Activated CD8-positive, alpha-beta T cell treated with anti-CD3 and anti-CD28 coated beads for 36 hours (primary cell): ENCODE measurements around the gene PRRX2. TPM values are rescaled to one million over a fixed set of nuclear protein-coding genes. Genes with fewer than 3 reads are reported as not detected.

Source experiments
- ATAC-seq: fragments of 200-7000 bp; cut with Tn5 transposase; one replicate; pipeline ENCODE4 v1.10.0; 2021; ENCODE audit warnings: mild to moderate bottlenecking, moderate library complexity
- CTCF ChIA-PET: fragments of 350-600 bp; sonication (Branson Sonifier 250); formaldehyde crosslinking; loops from one replicate; lab custom pipeline; 2021; ENCODE audit warnings: antibody characterized with exemption; lab: Charles Lee
- POLR2A ChIA-PET: fragments of 350-600 bp; sonication (Branson Sonifier 250); formaldehyde crosslinking; loops from one replicate; lab custom pipeline; 2021; ENCODE audit warnings: antibody characterized with exemption; lab: Charles Lee
- DNase-seq: peaks from one replicate; pipeline ENCODE4 v3.0.0-alpha.2; 2020
- H3K27ac Mint-ChIP-seq: one replicate; pipeline ENCODE4 v1.8.0; 2021; ENCODE audit warnings: mild to moderate bottlenecking, mixed read lengths
- H3K27me3 Mint-ChIP-seq: one replicate; pipeline ENCODE4 v1.8.0; 2021; ENCODE audit warnings: mixed read lengths
- H3K36me3 Mint-ChIP-seq: one replicate; pipeline ENCODE4 v1.8.0; 2021; ENCODE audit warnings: low read depth, mixed read lengths
- H3K4me1 Mint-ChIP-seq: one replicate; pipeline ENCODE4 v1.8.0; 2021; ENCODE audit warnings: low read depth, mixed read lengths
- H3K4me3 Mint-ChIP-seq: one replicate; pipeline ENCODE4 v1.8.0; 2021; ENCODE audit warnings: mild to moderate bottlenecking, moderate library complexity, mixed read lengths
- H3K9me3 Mint-ChIP-seq: one replicate; pipeline ENCODE4 v1.8.0; 2021; ENCODE audit warnings: mixed read lengths
- CTCF ChIP-seq: fragments of 200-600 bp; IDR thresholded peaks from one replicate; pipeline ENCODE4 v1.8.0; 2022; ENCODE audit warnings: antibody characterized with exemption, mild to moderate bottlenecking
- intact Hi-C: fragments of 100-400 bp; cut with micrococcal nuclease; formaldehyde crosslinking; loops from one replicate; pipeline ENCODE4 v1.10.0; 2022
- total RNA-seq, 2 experiments: library from RNA; stranded (reverse); gene quantifications; one replicate each; pipeline ENCODE4 v1.2.3, GENCODE V29; 2021

Gene PRRX2
- total RNA-seq, 2 experiments from 2014 or later = 0.85 to 1.2 TPM

- CTCF ChIA-PET = interaction anchor here (1.0 to 2.6 kb wide), 4 partner anchors 15 to 508 kb away, joined by 3 to 11 read pairs (median 4); no protein-coding TSS in a partner anchor
- ATAC-seq (no peak), DNase-seq (no peak)
- intact Hi-C loops = no loop called here
- Mint-ChIP-seq H3K27me3 (no peaks in the 10 kb centered on the region), H3K4me3 (no peak overlapping the region), H3K4me1 (peaks cover 16% of the 10 kb centered on the region), H3K36me3 (peaks cover 17% of the 10 kb centered on the region), H3K27ac (no peak overlapping the region), H3K9me3 (no peaks in the 10 kb centered on the region)
- POLR2A ChIA-PET = interaction anchor here (0.6 to 3.5 kb wide), 4 partner anchors 10 to 18 kb away, joined by 3 to 21 read pairs (median 5); partner anchors contain the start of genes C9orf50 and NTMT1
- TF ChIP-seq CTCF = no peak
Observed at GRCh38 chr9:129639034-129639630, 26.3 kb upstream of the PRRX2 start.

- DNase-seq (no peak), ATAC-seq (no peak)
- H3K9me3 Mint-ChIP-seq = no peaks in the 10 kb centered on the region
- H3K4me1 Mint-ChIP-seq = peaks cover 16% of the 10 kb centered on the region
- no peaks in the 10 kb centered on the region for H3K27me3 Mint-ChIP-seq
- TF ChIP-seq CTCF = no peak
- no peak overlapping the region for H3K27ac Mint-ChIP-seq
- intact Hi-C loops = loop anchor here (5.0 to 10.0 kb wide), 2 partner anchors 93 to 145 kb away; no protein-coding TSS in a partner anchor
- CTCF ChIA-PET = interaction anchor here (0.8 to 2.6 kb wide), 5 partner anchors 15 to 508 kb away, joined by 3 to 11 read pairs (median 3); no protein-coding TSS in a partner anchor
- peaks cover 16% of the 10 kb centered on the region for H3K36me3 Mint-ChIP-seq
- H3K4me3 Mint-ChIP-seq = peak overlapping the region; percentile 89
- POLR2A ChIA-PET = interaction anchor here (0.6 to 3.5 kb wide), 4 partner anchors 10 to 572 kb away, joined by 3 to 21 read pairs (median 4); partner anchors contain the start of gene C9orf50
Observed at GRCh38 chr9:129639756-129640085, 25.7 kb upstream of the PRRX2 start.

- no peaks in the 10 kb centered on the region for H3K9me3 Mint-ChIP-seq
- no peak for TF ChIP-seq CTCF
Observed at GRCh38 chr9:129640086-129640870, 25.2 kb upstream of the PRRX2 start.

GRCh38 chr9:129640871-129641749, 24.3 kb upstream of the PRRX2 start:
- no peaks in the 10 kb centered on the region for H3K27me3 Mint-ChIP-seq
- intact Hi-C loops = loop anchor here (5.0 to 10.0 kb wide), 2 partner anchors 91 to 144 kb away; no protein-coding TSS in a partner anchor
- ChIA-PET CTCF (interaction anchor here (0.8 to 2.4 kb wide), 7 partner anchors 11 to 498 kb away, joined by 3 to 11 read pairs (median 3); no protein-coding TSS in a partner anchor), POLR2A (interaction anchor here (0.7 to 3.5 kb wide), 5 partner anchors 12 to 573 kb away, joined by 3 to 21 read pairs (median 4); partner anchors contain the start of gene NTMT1)
- H3K4me1 Mint-ChIP-seq = peaks cover 16% of the 10 kb centered on the region
- no peak for TF ChIP-seq CTCF
- H3K9me3 Mint-ChIP-seq = no peaks in the 10 kb centered on the region
- peak overlapping the region; percentile 89 for H3K4me3 Mint-ChIP-seq
- DNase-seq (peak; percentile 48), ATAC-seq (peak; percentile 19)
- peak overlapping the region; percentile 82 for H3K27ac Mint-ChIP-seq
- H3K36me3 Mint-ChIP-seq = peaks cover 9% of the 10 kb centered on the region

More at GRCh38 chr9:129640086-129640870, 25.2 kb upstream of the PRRX2 start:
- H3K27me3 Mint-ChIP-seq = no peaks in the 10 kb centered on the region
- peaks cover 16% of the 10 kb centered on the region for H3K4me1 Mint-ChIP-seq
- DNase-seq (no peak), ATAC-seq (no peak)
- CTCF ChIA-PET = interaction anchor here (0.8 to 2.6 kb wide), 8 partner anchors 10 to 509 kb away, joined by 3 to 11 read pairs (median 3); no protein-coding TSS in a partner anchor
- POLR2A ChIA-PET = interaction anchor here (1.3 to 3.5 kb wide), 3 partner anchors 11 to 572 kb away, joined by 4 to 21 read pairs (median 4); no protein-coding TSS in a partner anchor
- peak overlapping the region; percentile 89 for H3K4me3 Mint-ChIP-seq
- intact Hi-C loops = loop anchor here (5.0 to 10.0 kb wide), 2 partner anchors 92 to 145 kb away; no protein-coding TSS in a partner anchor
- peak overlapping the region; percentile 82 for H3K27ac Mint-ChIP-seq
- H3K36me3 Mint-ChIP-seq = peaks cover 10% of the 10 kb centered on the region
